Raji (cell line): Measurements from ENCODE around the gene CSH2.

Experiments
- POLR2A ChIP-seq: IDR thresholded peaks from 2 replicates; pipeline ENCODE4 v1.6.1; 2011; ENCODE audit warnings: low read depth, low read length, control low read depth; ENCODE audit not compliant: insufficient read depth

CSH2 gene

DNA sequence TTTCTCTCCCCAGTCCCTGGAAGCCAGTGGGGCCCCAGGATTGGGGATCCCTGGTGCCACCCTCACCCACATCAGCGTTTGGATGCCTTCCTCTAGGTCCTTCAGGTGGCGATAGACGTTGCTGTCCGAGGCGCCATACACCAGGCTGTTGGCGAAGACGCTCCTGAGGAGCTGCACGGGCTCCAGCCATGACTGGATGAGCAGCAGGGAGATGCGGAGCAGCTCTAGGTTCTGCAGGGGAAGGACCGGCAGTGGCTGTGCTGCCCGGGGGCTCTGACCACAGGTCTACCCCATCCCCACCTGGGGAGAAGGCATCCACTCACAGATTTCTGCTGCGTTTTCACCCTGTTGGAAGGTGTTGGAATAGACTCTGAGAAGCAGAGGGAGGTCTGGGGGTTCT is 7.2 kb upstream of the CSH2 start:
- TF ChIP-seq POLR2A: no peak

DNA sequence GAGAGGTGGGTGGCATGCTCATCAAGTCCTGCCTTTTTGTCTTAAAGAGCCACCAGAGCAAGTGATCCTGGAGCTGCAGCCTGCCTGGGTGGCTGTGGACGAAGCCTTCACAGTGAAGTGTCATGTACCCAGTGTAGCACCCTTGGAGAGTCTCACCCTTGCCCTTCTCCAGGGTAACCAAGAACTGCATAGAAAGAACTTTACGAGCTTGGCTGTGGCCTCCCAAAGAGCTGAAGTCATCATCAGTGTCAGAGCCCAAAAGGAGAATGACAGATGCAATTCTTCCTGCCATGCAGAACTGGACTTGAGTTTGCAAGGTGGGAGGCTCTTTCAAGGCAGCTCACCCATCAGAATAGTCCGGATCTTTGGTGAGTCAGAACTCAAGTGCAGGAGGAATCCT is 14.2 kb downstream of the CSH2 start:
- no peak for TF ChIP-seq POLR2A

DNA sequence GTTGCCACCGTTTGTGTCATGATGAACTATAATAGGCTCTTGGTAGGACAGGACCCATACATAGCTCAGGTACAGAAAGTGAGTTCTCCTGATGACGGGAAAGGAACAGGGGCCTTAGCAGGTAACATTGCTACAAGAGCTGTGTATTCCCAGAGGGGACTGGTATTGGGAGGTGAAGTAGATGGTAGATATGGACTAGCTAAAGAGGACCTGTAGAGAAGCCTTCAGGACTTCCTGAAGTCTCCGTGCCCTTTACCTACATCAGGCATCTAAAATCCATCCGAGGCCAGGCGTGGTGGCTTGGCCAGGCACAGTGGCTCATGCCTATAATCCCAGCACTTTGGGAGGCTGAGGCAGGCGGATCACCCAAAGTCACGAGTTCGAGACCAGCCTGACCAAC is 18.3 kb downstream of the CSH2 start:
- TF ChIP-seq POLR2A: no peak

DNA sequence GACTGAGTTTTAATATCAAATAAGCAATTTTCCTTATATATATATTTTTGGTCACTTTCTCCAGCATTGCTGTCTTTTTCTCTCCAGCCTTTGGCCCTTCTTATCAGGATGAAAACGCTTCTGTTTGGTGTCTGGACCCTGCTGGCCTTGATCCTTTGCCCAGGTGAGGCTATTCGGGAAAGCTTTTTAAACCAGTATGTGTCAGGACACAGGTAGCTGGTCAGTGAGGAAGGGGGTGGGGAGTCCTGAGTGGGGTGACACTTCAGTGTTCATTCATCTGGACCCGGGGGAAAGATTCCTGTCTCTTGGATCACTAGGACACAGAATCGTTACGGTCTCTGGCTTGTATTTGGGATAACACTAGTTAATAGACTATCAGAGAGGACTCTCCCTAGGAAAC is 18.8 kb downstream of the CSH2 start:
- TF ChIP-seq POLR2A: no peak

DNA sequence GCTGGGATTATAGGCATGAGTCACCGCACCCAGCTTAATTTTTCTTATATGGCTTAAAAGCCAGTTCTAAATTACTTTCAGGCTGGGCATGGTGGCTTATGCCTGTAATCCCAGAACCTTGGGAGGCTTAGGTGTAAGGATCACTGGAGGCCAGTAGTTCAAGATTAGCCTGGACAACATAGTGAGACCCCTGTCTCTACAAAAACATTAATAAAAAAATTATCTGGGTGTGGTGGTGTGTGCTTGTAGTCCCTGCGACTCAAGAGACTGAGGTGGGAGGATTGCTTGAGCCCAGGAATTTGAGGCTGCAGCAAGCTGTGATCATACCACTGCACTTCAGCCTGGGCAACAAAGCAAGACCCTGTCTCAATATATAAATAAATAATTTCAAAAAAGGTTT is 20.2 kb downstream of the CSH2 start:
- no peak for TF ChIP-seq POLR2A

DNA sequence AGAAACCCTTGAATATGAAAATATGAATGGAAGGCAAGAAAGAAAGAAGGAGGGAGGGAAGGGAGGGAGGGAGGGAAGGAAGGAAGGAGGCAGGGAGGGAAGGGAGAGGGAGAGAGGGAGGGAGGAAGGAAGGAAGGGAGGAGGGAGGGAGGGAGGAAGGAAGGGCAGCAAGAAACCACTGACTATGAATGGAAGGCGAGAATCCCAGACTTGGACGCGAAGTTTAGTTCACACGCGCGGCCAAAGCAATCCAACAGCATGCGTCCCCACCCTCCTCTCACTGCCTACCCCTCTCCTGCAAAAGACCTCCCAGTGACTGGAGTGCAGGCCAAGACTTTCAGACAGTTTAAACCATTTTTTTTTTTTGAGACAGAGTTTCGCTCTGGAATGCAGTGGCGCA is 23.1 kb downstream of the CSH2 start:
- TF ChIP-seq POLR2A: no peak

DNA sequence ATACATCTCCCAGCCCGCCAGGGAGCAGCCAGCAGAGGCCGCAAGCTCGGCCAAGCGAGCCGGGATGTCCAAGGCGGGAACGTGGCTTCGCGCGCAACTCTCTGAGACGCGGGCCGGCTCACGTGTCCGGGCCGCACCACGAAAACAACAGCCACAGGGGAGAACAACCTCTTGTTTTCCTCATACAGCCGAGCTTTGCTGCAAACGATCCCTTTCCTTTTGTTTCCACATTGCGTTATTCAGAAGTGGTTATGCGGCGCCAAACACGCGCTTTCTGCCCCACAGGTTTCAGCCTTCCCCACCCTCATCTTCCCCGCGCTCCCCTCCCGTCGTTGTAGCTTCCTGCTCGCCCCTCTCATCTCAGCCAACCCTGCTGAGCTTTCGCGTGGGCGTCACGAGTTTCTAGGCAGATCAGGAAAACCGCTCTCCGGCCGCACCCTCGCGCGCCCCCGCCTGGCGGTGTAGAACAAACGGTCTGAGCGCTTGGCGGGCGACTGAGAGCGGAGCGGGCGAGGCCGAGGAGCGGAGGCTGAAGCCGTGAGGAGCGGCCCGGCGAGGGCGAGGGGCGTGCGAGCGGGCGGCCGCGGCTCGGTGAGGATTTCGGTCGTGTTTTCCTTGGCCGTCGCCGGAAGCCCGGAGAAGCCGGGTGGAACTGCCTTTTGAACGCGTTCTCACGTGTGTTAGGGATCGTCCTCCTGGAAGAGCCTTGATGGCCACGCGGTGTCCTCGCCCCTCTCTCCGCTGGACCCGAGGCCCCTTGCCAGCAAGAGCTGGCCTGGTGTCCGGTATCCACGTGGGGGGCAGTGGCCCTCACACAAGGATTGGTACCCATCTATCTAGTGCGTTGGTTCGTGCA is 24.4 kb downstream of the CSH2 start:
- TF ChIP-seq POLR2A: no peak

DNA sequence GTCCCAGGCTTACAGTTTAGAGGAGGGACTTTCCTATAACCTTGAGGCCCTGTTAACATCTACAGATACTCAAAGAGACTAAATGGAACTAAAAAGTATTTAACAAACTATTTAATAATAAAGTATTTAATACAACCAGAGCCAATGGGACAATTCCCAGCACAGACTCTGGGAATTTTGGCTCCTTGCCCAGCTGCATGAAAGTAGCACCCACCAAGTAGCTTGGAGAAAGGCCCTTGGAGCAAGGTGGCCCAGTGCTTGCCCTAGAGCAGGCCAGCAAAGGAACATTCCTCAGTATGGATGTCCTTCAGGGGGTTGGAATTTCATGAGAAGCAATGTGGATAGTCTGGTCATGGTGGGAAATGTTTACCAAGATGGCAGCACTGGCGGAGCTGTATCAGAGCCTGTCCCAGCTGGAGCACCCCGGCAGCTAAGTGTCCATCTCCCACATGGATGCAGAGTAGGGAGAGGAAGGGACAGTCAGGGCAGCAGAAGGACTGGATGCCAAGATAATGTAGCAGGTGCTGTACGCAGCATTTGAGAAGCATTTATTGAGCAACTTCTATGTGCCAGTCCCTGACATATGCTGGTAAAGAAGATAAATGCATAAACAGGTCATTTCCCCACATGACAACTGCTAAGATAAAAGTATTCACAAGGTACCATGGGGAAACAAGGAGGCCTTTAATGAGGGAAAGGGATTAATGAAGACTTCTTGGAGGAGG is 25.8 kb downstream of the CSH2 start:
- TF ChIP-seq POLR2A: no peak

DNA sequence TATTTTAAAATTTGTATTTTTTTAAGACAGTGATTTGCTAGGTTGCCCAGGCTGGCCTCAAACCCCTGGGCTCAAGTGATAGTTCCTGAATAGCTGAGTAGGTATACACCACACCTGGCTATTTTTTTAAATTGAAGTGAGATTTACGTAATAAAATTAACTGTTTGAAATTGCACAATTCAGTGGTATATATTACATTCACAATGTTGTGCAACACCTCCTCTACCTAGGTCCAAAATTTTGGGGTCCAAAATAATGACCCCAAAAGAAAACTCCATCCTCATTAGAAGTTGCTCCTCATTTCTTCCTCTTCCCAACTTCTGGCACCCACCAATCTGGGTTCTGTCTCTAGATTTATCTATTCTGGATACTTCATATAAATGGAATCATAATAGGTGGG is 28.0 kb downstream of the CSH2 start:
- TF ChIP-seq POLR2A: no peak

DNA sequence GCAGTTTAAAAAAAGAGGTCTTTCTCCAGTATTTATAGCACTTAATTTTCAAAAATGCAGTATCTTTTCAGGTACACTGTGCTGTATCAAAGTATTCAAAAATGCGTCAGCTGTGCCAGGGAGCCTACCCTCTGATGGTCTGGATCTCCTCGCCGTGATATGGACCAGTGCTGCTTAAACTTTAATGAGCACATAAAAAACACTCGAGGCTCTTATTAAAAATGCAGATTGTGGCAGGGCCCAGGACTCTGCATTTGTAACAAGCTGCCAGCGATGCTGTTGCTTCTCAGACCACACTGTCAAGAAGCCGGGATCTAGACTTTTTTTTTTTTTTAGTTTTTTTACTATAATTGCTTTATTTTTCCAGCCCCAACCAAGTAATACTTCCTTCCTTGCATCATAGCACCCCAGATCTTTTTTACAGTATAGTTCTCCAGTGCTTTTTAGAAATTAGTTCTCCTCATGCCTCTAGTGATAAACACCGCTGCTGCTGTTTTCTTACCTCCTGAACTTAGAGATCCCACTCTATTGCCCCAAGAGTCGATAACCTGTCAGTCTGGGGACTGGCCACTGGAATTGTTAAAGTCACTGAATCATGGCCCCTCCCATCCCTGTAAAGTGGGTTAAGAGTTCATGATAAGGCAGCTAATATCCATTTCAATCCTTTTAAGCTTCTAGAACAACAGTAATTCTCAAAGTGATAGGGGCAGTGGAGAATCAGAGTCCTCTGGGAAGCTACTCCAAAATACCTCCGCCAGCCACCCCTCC is 29.4 kb downstream of the CSH2 start:
- TF ChIP-seq POLR2A: no peak

DNA sequence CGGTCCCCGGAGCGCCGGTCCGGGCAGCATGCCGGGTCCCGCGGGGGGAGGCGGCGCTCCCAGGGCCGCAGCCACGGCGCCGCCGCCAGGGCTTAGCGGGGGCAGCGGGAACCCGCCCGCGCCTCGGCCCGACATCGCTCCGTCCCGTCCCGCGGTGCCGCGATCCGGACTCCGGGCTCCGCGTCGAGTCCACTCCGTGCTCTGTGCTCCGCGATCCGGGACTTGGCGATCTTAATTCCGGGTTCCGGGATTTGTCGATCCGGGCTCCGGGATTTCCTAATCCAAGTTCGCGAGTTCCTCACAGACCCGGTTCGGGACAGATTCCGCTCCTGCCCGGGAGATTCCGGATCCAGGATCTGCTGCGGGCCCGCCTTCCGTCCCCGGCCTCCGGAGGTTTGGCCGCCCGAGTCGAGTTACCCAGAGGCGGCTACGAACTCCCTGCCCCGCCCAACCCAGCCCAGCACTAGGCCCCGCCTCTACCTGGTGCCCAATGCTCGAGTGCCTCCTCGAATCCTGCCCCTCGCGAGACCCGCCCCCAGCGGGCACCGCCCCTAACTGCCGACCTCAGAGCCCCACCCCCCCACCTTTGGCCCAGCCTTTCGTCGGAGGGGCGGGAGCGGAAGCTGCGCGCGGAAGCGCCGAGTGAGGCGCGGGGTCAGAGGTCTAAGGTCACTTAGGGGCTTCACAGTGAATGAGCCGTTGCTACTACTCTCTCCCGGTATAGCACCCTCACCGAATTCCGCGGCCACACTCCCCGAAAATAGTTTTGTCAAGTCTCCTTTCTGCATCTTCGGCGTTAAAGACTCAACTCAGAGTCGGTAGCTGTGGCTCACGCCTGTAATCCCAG is 30.7 kb downstream of the CSH2 start, which contains the start of gene SMARCD2:
TSS of gene SMARCD2 (minus strand) at position 146 of the 847 bp plus-strand sequence. CDS start at position 135, 11 bp downstream.
- TF ChIP-seq POLR2A: peak; percentile 67

DNA sequence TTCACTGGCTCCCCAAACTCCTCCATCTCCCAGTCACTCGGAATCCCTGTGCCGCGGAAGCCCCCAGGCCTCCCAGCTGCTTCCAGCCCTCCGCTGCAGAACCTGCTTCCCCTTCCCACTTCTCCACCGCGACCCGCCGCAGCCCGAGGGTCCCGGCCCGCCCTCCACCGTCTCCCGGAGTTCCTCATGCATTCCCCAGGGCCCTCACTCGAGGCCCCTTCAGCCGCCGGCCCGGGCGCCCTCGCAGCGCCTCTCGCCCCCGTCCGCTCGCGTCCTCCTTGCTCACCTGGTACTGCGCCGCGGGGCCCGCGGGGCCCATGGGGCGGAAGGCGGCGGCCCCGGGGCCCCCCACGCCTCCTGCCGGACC is 31.3 kb downstream of the CSH2 start:
- TF ChIP-seq POLR2A: no peak

DNA sequence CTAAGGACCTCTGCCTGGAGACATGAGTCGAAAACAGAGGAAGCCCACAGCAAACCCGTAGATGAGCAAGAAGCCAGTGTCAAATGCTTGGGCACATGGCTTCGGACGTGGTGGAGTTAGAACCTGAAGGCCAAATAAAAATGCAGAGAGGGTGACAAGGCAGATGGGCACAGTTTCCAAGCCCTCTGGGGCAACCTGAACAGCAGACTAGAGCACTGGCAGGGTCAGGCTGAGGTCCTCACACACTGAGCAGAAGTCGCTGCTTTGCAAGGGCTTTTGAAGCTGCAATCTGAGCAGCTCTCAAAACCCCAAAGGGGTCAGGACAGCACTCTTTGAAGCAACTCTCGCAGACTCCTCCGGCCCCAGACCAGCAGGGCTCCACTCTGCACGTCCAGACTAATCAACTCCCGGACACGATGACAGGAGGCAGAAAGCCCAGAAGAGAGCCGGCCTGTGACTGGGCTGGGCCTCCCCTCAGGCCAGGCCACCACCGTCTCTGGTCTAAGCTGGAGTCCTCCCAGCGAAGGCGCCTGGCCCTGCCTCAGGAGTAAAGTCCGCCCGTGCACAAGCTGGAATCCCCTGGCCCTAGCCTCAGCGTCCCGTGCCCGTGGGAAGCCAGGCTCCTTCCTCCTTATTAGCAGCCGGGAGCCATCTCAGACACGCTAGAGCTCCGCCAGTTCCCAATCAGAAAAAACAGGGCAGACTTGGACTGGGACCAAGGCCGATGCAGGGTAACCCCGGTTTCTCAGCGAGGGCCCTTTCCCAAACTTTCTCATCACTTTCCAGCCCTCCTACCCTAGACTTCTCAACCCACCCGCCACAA is 31.9 kb downstream of the CSH2 start:
- TF ChIP-seq POLR2A: no peak
